Fibroblast of skin of right biceps (primary cell): ENCODE results near the gene ASTN2.

ENCODE experiments used
- DNase-seq: peaks from one replicate; pipeline ENCODE4 v3.0.0-alpha.2; 2013

ASTN2 gene

GRCh38 chr9:117355542-117355941 lies 59.3 kb downstream of the ASTN2 start:
- DNase-seq = no peak

GRCh38 chr9:117354997-117355396 lies 59.9 kb downstream of the ASTN2 start:
- no peak for DNase-seq

- no peak for DNase-seq
These were observed 60.5 kb downstream of the ASTN2 start for GRCh38 chr9:117354244-117354847.

- peak; percentile 1 for DNase-seq
These were observed 69.8 kb downstream of the ASTN2 start for GRCh38 chr9:117344892-117345660.

GRCh38 chr9:117343427-117343826 lies 71.4 kb downstream of the ASTN2 start:
- peak; percentile 34 for DNase-seq

- DNase-seq = no peak
These were observed 73.7 kb downstream of the ASTN2 start for GRCh38 chr9:117341151-117341550.

GRCh38 chr9:117340422-117340821 lies 74.4 kb downstream of the ASTN2 start:
- no peak for DNase-seq

GRCh38 chr9:117335837-117336433 lies 78.9 kb downstream of the ASTN2 start:
- no peak for DNase-seq

- no peak for DNase-seq
These were observed 80.8 kb downstream of the ASTN2 start for GRCh38 chr9:117334101-117334500.

GRCh38 chr9:117325831-117326230 lies 89.0 kb downstream of the ASTN2 start:
- no peak for DNase-seq

GRCh38 chr9:117325110-117325731 lies 89.6 kb downstream of the ASTN2 start:
- DNase-seq = no peak

- DNase-seq = no peak
These were observed 91.5 kb downstream of the ASTN2 start for GRCh38 chr9:117323390-117323789.

- no peak for DNase-seq
These were observed 97.7 kb downstream of the ASTN2 start for GRCh38 chr9:117317192-117317591.

- no peak for DNase-seq
These were observed 99.6 kb downstream of the ASTN2 start for GRCh38 chr9:117315236-117315635.

GRCh38 chr9:117313989-117314388 lies 100.9 kb downstream of the ASTN2 start:
- no peak for DNase-seq

- DNase-seq = no peak
These were observed 107.2 kb downstream of the ASTN2 start for GRCh38 chr9:117307701-117308100.

GRCh38 chr9:117306032-117306431 lies 108.8 kb downstream of the ASTN2 start:
- no peak for DNase-seq

- DNase-seq = no peak
These were observed 109.4 kb downstream of the ASTN2 start for GRCh38 chr9:117305454-117305853.

GRCh38 chr9:117304549-117304948 lies 110.3 kb downstream of the ASTN2 start:
- no peak for DNase-seq

GRCh38 chr9:117303643-117304230 lies 111.1 kb downstream of the ASTN2 start:
- no peak for DNase-seq

GRCh38 chr9:117302487-117302886 lies 112.4 kb downstream of the ASTN2 start:
- no peak for DNase-seq

GRCh38 chr9:117300371-117301110 lies 114.3 kb downstream of the ASTN2 start:
- DNase-seq = no peak

GRCh38 chr9:117296453-117296852 lies 118.4 kb downstream of the ASTN2 start:
- no peak for DNase-seq
